ENCODE data around the gene WDR27.

DNA sequence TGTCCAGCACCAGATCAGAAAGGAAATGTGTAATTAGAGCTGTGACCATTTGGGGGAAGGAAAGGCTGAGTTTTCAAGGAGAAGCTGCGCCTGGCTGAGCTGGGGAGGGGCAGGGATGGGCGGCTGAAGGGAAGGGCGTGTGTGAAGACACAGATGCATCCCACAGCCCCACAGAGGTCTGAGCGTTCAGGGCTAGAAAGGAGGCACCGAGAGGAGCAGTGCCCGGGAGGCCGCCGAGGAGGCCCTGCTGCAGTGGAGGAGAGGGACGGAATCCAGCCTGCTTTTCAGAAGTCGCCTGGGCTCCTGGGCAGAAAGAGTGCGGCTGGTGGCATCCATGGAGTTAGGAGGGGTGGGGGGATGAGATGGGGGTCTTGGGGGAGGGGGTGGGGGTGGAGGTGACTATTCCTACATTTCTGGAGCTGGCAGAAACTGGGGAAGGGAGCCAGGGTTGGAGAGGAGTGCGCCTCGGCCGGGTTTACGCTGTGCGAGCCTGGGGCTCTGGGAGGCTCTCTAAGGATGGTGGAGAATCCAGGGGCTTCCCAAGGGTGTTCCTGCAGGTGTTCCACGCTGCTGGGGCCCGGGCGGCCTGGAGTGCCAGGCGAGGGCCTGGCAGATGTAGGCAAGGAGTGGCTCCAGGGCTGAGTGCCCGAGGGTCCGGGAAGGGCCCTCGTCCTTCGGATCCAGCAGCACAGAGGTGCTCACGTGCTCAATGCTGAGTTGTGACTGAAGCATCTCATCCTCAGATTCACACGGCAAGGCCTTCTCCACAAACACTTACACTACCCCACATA, 41.8 kb downstream of the WDR27 start:
- no peak for TF ChIP-seq POLR2A (IDR thresholded peaks at IDR 0.05)
- TF ChIP-seq, protein P1, sequence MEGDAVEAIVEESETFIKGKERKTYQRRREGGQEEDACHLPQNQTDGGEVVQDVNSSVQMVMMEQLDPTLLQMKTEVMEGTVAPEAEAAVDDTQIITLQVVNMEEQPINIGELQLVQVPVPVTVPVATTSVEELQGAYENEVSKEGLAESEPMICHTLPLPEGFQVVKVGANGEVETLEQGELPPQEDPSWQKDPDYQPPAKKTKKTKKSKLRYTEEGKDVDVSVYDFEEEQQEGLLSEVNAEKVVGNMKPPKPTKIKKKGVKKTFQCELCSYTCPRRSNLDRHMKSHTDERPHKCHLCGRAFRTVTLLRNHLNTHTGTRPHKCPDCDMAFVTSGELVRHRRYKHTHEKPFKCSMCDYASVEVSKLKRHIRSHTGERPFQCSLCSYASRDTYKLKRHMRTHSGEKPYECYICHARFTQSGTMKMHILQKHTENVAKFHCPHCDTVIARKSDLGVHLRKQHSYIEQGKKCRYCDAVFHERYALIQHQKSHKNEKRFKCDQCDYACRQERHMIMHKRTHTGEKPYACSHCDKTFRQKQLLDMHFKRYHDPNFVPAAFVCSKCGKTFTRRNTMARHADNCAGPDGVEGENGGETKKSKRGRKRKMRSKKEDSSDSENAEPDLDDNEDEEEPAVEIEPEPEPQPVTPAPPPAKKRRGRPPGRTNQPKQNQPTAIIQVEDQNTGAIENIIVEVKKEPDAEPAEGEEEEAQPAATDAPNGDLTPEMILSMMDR (IDR thresholded peaks at IDR 0.05) = no peak

All from heart left ventricle (tissue), 13 donors.